Neural crest cell (in vitro differentiated cells): Measurements from ENCODE around the gene COPS2. TPM values are rescaled to one million over a fixed set of nuclear protein-coding genes. Genes with fewer than 3 reads are reported as not detected.
"Not testable (repeated sequence)": the region's sequence is repeated elsewhere in the genome, so short reads cannot be mapped to it uniquely, and the experiment has no call there.

Experiments used
- DNase-seq: peaks from one replicate; pipeline ENCODE4 v3.0.0; 2021; ENCODE audit warnings: low read depth, mixed read lengths, low spot score
- H3K27ac Mint-ChIP-seq: one replicate; pipeline ENCODE4 v1.8.0; 2021; ENCODE audit warnings: mild to moderate bottlenecking, mixed read lengths; ENCODE audit not compliant: unreplicated experiment
- H3K27me3 Mint-ChIP-seq: 2 replicates; pipeline ENCODE4 v1.8.0; 2021; ENCODE audit warnings: low read depth, mild to moderate bottlenecking, mixed read lengths
- H3K36me3 Mint-ChIP-seq: 2 replicates; pipeline ENCODE4 v1.8.0; 2021; ENCODE audit warnings: low read depth, mild to moderate bottlenecking, mixed read lengths
- H3K4me1 Mint-ChIP-seq: 2 replicates; pipeline ENCODE4 v1.8.0; 2021; ENCODE audit warnings: mixed read lengths
- H3K4me3 Mint-ChIP-seq: one replicate; pipeline ENCODE4 v1.8.0; 2021; ENCODE audit warnings: mild to moderate bottlenecking, mixed read lengths
- H3K9me3 Mint-ChIP-seq: 2 replicates; pipeline ENCODE4 v1.8.0; 2021; ENCODE audit warnings: mixed read lengths
- CTCF ChIP-seq: fragments of 200-600 bp; sonication (generic); conservative IDR thresholded peaks from 2 replicates; pipeline ENCODE4 v1.5.0; 2021; ENCODE audit warnings: antibody characterized with exemption, mild to moderate bottlenecking
- total RNA-seq: library from RNA; stranded (reverse); gene quantifications from 2 replicates; pipeline ENCODE4 v1.2.1, GENCODE V29; 2021

COPS2 gene
- total RNA-seq, 1 donor from 2014 or later: 92.8 TPM

DNA sequence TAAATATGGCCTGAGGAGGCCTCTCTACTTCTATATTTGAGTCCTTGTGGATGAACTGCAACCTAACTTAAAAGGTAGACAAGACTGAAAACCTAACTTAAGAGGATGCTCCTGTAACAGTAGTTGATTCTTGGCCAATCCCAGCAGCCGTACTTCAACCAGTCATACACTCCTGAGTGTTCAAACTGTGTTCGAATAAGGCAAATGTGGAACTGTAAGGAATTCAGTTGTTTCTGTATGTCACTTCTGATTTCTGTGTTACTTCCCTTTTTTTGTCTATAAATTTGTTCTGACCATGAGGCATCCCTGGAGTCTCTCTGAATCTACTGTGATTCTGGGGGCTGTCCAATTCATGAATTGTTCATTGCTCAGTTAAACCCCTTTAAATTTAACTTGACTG lies 35.2 kb upstream of the COPS2 start:
- H3K36me3 Mint-ChIP-seq: peaks cover 8% of the 10 kb centered on the region
- H3K4me3 Mint-ChIP-seq: no peak overlapping the region
- no peak overlapping the region for H3K27ac Mint-ChIP-seq
- peaks cover 3% of the 10 kb centered on the region for H3K9me3 Mint-ChIP-seq
- no peak for TF ChIP-seq CTCF
- H3K4me1 Mint-ChIP-seq: peaks cover 7% of the 10 kb centered on the region
- no peak for DNase-seq
- no peaks in the 10 kb centered on the region for H3K27me3 Mint-ChIP-seq

DNA sequence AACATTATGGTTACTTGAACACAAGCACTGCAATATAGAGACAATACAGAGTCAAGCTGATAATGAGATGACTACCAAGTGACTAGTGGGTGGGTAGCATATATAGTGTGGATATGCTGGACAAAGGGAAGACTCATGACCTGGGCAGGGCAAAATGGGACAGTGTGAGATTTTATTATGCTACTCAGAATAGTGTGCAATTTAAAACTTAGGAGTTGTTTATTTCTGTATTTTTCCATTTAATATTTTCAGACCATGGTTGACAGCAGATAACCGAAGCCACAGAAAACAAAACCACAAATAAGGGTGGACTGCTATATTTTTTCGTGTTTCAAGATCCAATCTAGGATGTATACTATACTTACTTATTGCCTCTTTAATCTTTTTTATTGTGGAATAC lies 34.2 kb upstream of the COPS2 start:
- Mint-ChIP-seq H3K4me1 (peaks cover 7% of the 10 kb centered on the region), H3K4me3 (no peak overlapping the region), H3K27ac (no peak overlapping the region), H3K36me3 (peaks cover 10% of the 10 kb centered on the region), H3K9me3 (peaks cover 5% of the 10 kb centered on the region), H3K27me3 (no peaks in the 10 kb centered on the region)
- DNase-seq: no peak
- no peak for TF ChIP-seq CTCF

GRCh38 chr15:49188933-49189332 lies 33.5 kb upstream of the COPS2 start:
- TF ChIP-seq CTCF: no peak
- DNase-seq: no peak
- Mint-ChIP-seq H3K4me3 (no peak overlapping the region), H3K27ac (no peak overlapping the region), H3K4me1 (peaks cover 7% of the 10 kb centered on the region), H3K36me3 (peaks cover 13% of the 10 kb centered on the region), H3K27me3 (no peaks in the 10 kb centered on the region), H3K9me3 (peaks cover 5% of the 10 kb centered on the region)

- peaks cover 13% of the 10 kb centered on the region for H3K36me3 Mint-ChIP-seq
Observed at GRCh38 chr15:49187549-49188245, 32.3 kb upstream of the COPS2 start.

GRCh38 chr15:49185473-49185872 lies 30.1 kb upstream of the COPS2 start:
- Mint-ChIP-seq H3K4me3 (no peak overlapping the region), H3K36me3 (peaks cover 13% of the 10 kb centered on the region), H3K27ac (no peak overlapping the region), H3K4me1 (peaks cover 7% of the 10 kb centered on the region), H3K27me3 (no peaks in the 10 kb centered on the region), H3K9me3 (peaks cover 5% of the 10 kb centered on the region)
- TF ChIP-seq CTCF: no peak
- DNase-seq: no peak

More at GRCh38 chr15:49187549-49188245, 32.3 kb upstream of the COPS2 start:
- H3K4me3 Mint-ChIP-seq: no peak overlapping the region
- no peak for DNase-seq
- H3K4me1 Mint-ChIP-seq: peaks cover 7% of the 10 kb centered on the region
- H3K27ac Mint-ChIP-seq: no peak overlapping the region
- no peaks in the 10 kb centered on the region for H3K27me3 Mint-ChIP-seq
- H3K9me3 Mint-ChIP-seq: peaks cover 5% of the 10 kb centered on the region
- no peak for TF ChIP-seq CTCF

GRCh38 chr15:49183741-49184140 lies 28.3 kb upstream of the COPS2 start:
- H3K4me3 Mint-ChIP-seq, H3K27ac Mint-ChIP-seq, H3K27me3 Mint-ChIP-seq, DNase-seq, H3K9me3 Mint-ChIP-seq: not testable (repeated sequence)
- H3K36me3 Mint-ChIP-seq: peaks cover 13% of the 10 kb centered on the region
- peaks cover 21% of the 10 kb centered on the region for H3K4me1 Mint-ChIP-seq
